Regular cardiac myocyte (primary cell): ENCODE results near the gene ELN. TPM values are rescaled to one million over a fixed set of nuclear protein-coding genes. Genes with fewer than 3 reads are reported as not detected.

ENCODE experiments used
- total RNA-seq: library from RNA; depleted of rRNA; stranded (reverse); fragments of >200 nt; gene quantifications from 2 replicates; pipeline ENCODE4 v1.2.3, GENCODE V29; 2014

ELN gene
- total RNA-seq, result 6.2 and 6.9 TPM in 2 replicates

DNA sequence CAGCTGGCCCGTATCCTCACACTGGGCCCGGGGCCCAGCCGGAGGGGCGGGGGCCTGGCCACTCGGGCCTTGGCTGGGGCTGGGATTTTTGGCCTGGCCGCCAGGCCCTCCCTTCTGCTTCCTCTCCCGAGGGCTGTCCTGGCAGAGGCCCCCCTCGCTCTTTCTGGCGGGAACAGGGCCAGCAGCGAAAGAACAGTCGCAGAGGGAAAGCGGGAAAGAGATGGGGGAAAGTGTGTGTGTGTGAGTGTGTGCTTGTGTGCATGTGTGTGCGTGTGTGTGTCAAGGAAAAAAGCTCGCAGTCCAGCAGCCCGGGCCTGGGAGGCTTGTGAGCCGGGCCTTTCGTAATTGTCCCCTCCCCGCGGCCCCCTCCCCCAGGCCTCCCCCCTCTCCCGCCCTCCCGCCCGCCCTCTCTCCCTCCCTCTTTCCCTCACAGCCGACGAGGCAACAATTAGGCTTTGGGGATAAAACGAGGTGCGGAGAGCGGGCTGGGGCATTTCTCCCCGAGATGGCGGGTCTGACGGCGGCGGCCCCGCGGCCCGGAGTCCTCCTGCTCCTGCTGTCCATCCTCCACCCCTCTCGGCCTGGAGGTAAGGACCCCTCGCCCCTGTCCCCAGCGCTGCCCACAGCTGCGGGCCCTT is at the start of gene ELN:
Gene ELN, plus strand, starts transcription at position 491 of the 638 bp plus-strand sequence. Its CDS starts 15 bp downstream, at position 506.

DNA sequence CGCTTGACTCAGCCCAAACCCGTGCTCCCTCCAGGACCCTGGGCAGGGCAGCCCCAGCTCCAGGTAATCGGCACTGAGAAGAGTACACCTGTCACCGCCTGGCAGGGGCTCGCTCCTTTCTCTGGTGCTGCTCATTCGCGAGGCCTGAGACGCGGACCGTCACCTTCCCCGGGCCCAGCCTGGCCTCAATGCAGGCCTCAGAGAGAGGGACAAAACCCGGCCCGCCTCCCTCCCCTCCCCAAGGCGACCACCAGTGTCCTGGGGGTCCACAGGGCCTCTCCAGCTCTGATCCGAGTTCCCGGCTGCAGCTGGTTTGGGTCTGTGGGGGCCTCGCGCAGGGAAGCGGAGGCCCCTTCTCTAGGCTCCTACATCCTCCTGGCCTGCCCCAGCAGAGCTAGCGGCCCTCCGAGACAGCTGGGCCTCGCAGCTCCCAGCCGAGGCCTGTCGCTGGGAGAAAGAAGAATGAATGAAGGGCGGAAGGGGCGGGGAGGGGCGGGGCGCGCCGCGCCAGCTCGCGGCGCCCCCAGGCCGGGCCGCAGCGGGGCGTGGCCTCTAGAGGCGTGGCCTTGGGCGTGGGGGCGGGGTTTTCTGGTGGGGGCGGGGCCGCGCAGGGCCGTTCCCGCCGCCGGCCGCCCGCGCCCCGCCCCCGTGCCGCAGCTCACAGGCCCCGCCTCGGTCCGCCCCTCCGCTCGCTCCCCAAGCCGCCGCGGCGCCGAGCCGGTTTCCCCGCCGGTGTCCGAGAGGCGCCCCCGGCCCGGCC is 55.3 kb downstream of the ELN start, which contains the start of gene LIMK1:
Gene LIMK1, plus strand, starts transcription at position 688 of the 760 bp plus-strand sequence. CDS start 187 bp downstream, outside the sequence.

Other genes starting within 250 kb of the ELN start
- gene CLDN4, start 197.2 kb upstream of the ELN start, total RNA-seq, result 0.85 and 2.7 TPM in 2 replicates
- gene METTL27, start 185.7 kb upstream of the ELN start, total RNA-seq, result 9.9 and 11.5 TPM in 2 replicates
- gene TMEM270, start 167.0 kb upstream of the ELN start, total RNA-seq, result not detected in 2 replicates
- gene LIMK1, start 55.6 kb downstream of the ELN start, total RNA-seq, result 18.3 and 32.8 TPM in 2 replicates
- gene EIF4H, start 146.2 kb downstream of the ELN start, total RNA-seq, result 249 and 464 TPM in 2 replicates
- 0.28 and 0.58 TPM in 2 replicates for gene LAT2, start 181.8 kb downstream of the ELN start, total RNA-seq
- gene RFC2, start 226.2 kb downstream of the ELN start, total RNA-seq, result 10.1 and 45.2 TPM in 2 replicates